HEK293 (cell line): ENCODE data around the gene OR6V1.

Source experiments
- CTCF ChIA-PET: fragments of 350-600 bp; formaldehyde crosslinking; extraction: SDS; loops from one replicate; lab custom pipeline; 2021; ENCODE audit warnings: antibody characterized with exemption; lab: Yijun Ruan, JAX
- POLR2A ChIA-PET: fragments of 300-600 bp; formaldehyde crosslinking; extraction: SDS; loops from one replicate; lab custom pipeline; 2020; ENCODE audit warnings: antibody characterized with exemption, inconsistent platforms; lab: Yijun Ruan, JAX
- H3K27ac ChIP-seq: fragments of 200-500 bp; sonication (Bioruptor generic); 2 replicates; pipeline ENCODE4 v1.5.1; 2014; ENCODE audit warnings: low read depth, low read length, control low read depth, inconsistent platforms; ENCODE audit errors: extremely low read depth
- H3K36me3 ChIP-seq, 2 experiments: fragments of 200-500 bp in 1 of 2; sonication (Bioruptor generic) in 1 of 2; 1 replicate in 1 of 2; 2 replicates in 1 of 2; pipeline ENCODE4 v1.5.1; 2014 to 2017; ENCODE audit warnings: inconsistent platforms in 2 of 2, low read length in 2 of 2; ENCODE audit not compliant: control insufficient read depth in 2 of 2, insufficient read depth in 1 of 2
- H3K4me1 ChIP-seq: fragments of 200-500 bp; sonication (Bioruptor generic); 2 replicates; pipeline ENCODE4 v1.5.1; 2014; ENCODE audit warnings: mild to moderate bottlenecking, low read length, inconsistent platforms; ENCODE audit not compliant: control insufficient read depth, insufficient read depth
- H3K4me3 ChIP-seq: 2 replicates; pipeline ENCODE4 v1.5.1; 2011; ENCODE audit warnings: low read depth, mild to moderate bottlenecking, control low read depth, low read length, moderate library complexity
- H3K9me3 ChIP-seq: fragments of 200-500 bp; sonication (Bioruptor generic); 2 replicates; pipeline ENCODE4 v1.5.1; 2014; ENCODE audit warnings: low read depth, low read length, inconsistent platforms; ENCODE audit not compliant: control insufficient read depth, insufficient read depth
- BCL11A ChIP-seq: fragments of 450-650 bp; formaldehyde crosslinking; IDR thresholded peaks from 2 replicates; pipeline ENCODE4 v1.5.1; 2016; ENCODE audit warnings: low read depth, missing biosample characterization, missing genetic modification characterization
- GLIS1 ChIP-seq: fragments of 450-650 bp; formaldehyde crosslinking; IDR thresholded peaks from 2 replicates; pipeline ENCODE4 v1.5.1; 2016; ENCODE audit warnings: missing biosample characterization, missing genetic modification characterization
- HOXD13 ChIP-seq: sonication (generic); formaldehyde crosslinking; IDR thresholded peaks from 2 replicates; pipeline ENCODE4 v1.8.0; 2022; ENCODE audit warnings: missing genetic modification reagents, borderline replicate concordance
- KLF10 ChIP-seq: fragments of 450-650 bp; IDR thresholded peaks from 2 replicates; pipeline ENCODE4 v1.5.1; 2018; ENCODE audit warnings: missing biosample characterization, mild to moderate bottlenecking, missing genetic modification characterization
- KLF16 ChIP-seq: fragments of 450-650 bp; formaldehyde crosslinking; IDR thresholded peaks from 2 replicates; pipeline ENCODE4 v1.5.1; 2017; ENCODE audit warnings: missing biosample characterization, missing genetic modification characterization
- PRDM4 ChIP-seq: fragments of 450-650 bp; formaldehyde crosslinking; IDR thresholded peaks from 2 replicates; pipeline ENCODE4 v1.5.1; 2017; ENCODE audit warnings: missing biosample characterization, missing genetic modification characterization
- YY2 ChIP-seq: fragments of 450-650 bp; formaldehyde crosslinking; IDR thresholded peaks from 2 replicates; pipeline ENCODE4 v1.5.1; 2016; ENCODE audit warnings: missing biosample characterization, missing genetic modification characterization
- ZBTB1 ChIP-seq: fragments of 450-650 bp; formaldehyde crosslinking; IDR thresholded peaks from 2 replicates; pipeline ENCODE4 v1.5.1; 2016; ENCODE audit warnings: missing biosample characterization, missing genetic modification characterization
- ZBTB44 ChIP-seq: fragments of 450-650 bp; IDR thresholded peaks from 2 replicates; pipeline ENCODE4 v1.5.1; 2018; ENCODE audit warnings: missing biosample characterization, mild to moderate bottlenecking, missing genetic modification characterization
- ZEB2 ChIP-seq: fragments of 450-650 bp; formaldehyde crosslinking; IDR thresholded peaks from 2 replicates; pipeline ENCODE4 v1.5.1; 2016; ENCODE audit warnings: missing biosample characterization, missing genetic modification characterization
- ZFHX2 ChIP-seq: fragments of 450-650 bp; formaldehyde crosslinking; conservative IDR thresholded peaks from 2 replicates; pipeline ENCODE4 v1.5.1; 2016; ENCODE audit warnings: missing biosample characterization, missing genetic modification characterization
- ZNF138 ChIP-seq: fragments of 450-650 bp; formaldehyde crosslinking; IDR thresholded peaks from 2 replicates; pipeline ENCODE4 v1.5.1; 2016; ENCODE audit warnings: missing biosample characterization, missing genetic modification characterization, borderline replicate concordance
- ZNF174 ChIP-seq: fragments of 450-650 bp; formaldehyde crosslinking; IDR thresholded peaks from 2 replicates; pipeline ENCODE4 v1.5.0; 2017; ENCODE audit warnings: missing biosample characterization, mild to moderate bottlenecking, missing genetic modification characterization
- ZNF18 ChIP-seq: fragments of 450-650 bp; formaldehyde crosslinking; IDR thresholded peaks from 2 replicates; pipeline ENCODE4 v1.5.1; 2016; ENCODE audit warnings: missing biosample characterization, missing genetic modification characterization
- ZNF202 ChIP-seq: fragments of 450-650 bp; formaldehyde crosslinking; IDR thresholded peaks from 2 replicates; pipeline ENCODE4 v1.5.1; 2016; ENCODE audit warnings: missing biosample characterization, missing genetic modification characterization, borderline replicate concordance
- ZNF214 ChIP-seq: fragments of 450-650 bp; formaldehyde crosslinking; IDR thresholded peaks from 2 replicates; pipeline ENCODE4 v1.5.1; 2017; ENCODE audit warnings: missing biosample characterization, mild to moderate bottlenecking, missing genetic modification characterization, borderline replicate concordance
- ZNF239 ChIP-seq: fragments of 450-650 bp; formaldehyde crosslinking; IDR thresholded peaks from 2 replicates; pipeline ENCODE4 v1.5.1; 2016; ENCODE audit warnings: missing biosample characterization, missing genetic modification characterization
- ZNF26 ChIP-seq: fragments of 450-650 bp; formaldehyde crosslinking; IDR thresholded peaks from 2 replicates; pipeline ENCODE4 v1.5.1; 2016; ENCODE audit warnings: missing biosample characterization, missing genetic modification characterization
- ZNF274 ChIP-seq, 2 experiments: fragments of 200-500 bp in 1 of 2; fragments of 450-650 bp in 1 of 2; sonication (Bioruptor generic) in 1 of 2; formaldehyde crosslinking in 1 of 2; IDR thresholded peaks; 2 replicates each; pipeline versions ENCODE4 v1.5.1 to v1.6.1; 2014 to 2016; ENCODE audit warnings: borderline replicate concordance in 1 of 2, inconsistent platforms in 1 of 2, low read length in 1 of 2, missing biosample characterization in 1 of 2, missing genetic modification characterization in 1 of 2
- ZNF404 ChIP-seq: fragments of 450-650 bp; formaldehyde crosslinking; IDR thresholded peaks from 2 replicates; pipeline ENCODE4 v1.5.1; 2017; ENCODE audit warnings: missing biosample characterization, missing genetic modification characterization
- ZNF548 ChIP-seq: fragments of 450-650 bp; formaldehyde crosslinking; IDR thresholded peaks from 2 replicates; pipeline ENCODE4 v1.5.1; 2016; ENCODE audit warnings: missing biosample characterization, missing genetic modification characterization
- ZNF585B ChIP-seq: fragments of 450-650 bp; formaldehyde crosslinking; IDR thresholded peaks from 2 replicates; pipeline ENCODE4 v1.5.1; 2016; ENCODE audit warnings: missing biosample characterization, missing genetic modification characterization
- ZNF626 ChIP-seq: fragments of 450-650 bp; sonication (Bioruptor Pico); formaldehyde crosslinking; IDR thresholded peaks from 2 replicates; pipeline ENCODE4 v1.5.1; 2018; ENCODE audit warnings: missing biosample characterization, missing genetic modification characterization, inconsistent platforms
- ZNF792 ChIP-seq: fragments of 450-650 bp; formaldehyde crosslinking; IDR thresholded peaks from 2 replicates; pipeline ENCODE4 v1.5.1; 2016; ENCODE audit warnings: missing biosample characterization, missing genetic modification characterization
- ZSCAN5A ChIP-seq: fragments of 450-650 bp; formaldehyde crosslinking; IDR thresholded peaks from 2 replicates; pipeline ENCODE4 v1.5.1; 2016; ENCODE audit warnings: missing biosample characterization, missing genetic modification characterization

OR6V1 gene

GRCh38 chr7:143015926-143016490 is 36.1 kb upstream of the OR6V1 start:
- TF ChIP-seq ZNF239 (no peak), ZNF174 (no peak), ZFHX2 (tag by site-specific recombination) (no peak), ZBTB1 (tag by site-specific recombination) (no peak), ZNF138 (tag by site-specific recombination) (no peak), ZNF548 (tag by site-specific recombination) (no peak), ZNF214 (no peak), ZSCAN5A (tag by site-specific recombination) (no peak), ZNF792 (tag by site-specific recombination) (no peak)
- POLR2A ChIA-PET: no interaction called here
- H3K4me3 ChIP-seq: no peak overlapping the region
- CTCF ChIA-PET: interaction anchor here (0.7 to 2.9 kb wide), 5 partner anchors 13 to 224 kb away, joined by 3 to 25 read pairs (median 3); no protein-coding TSS in a partner anchor
- no peaks in the 10 kb centered on the region for H3K36me3 ChIP-seq
- no peak overlapping the region for H3K27ac ChIP-seq
- H3K9me3 ChIP-seq: no peaks in the 10 kb centered on the region
- no peaks in the 10 kb centered on the region for H3K4me1 ChIP-seq

GRCh38 chr7:143016996-143017395 is 35.1 kb upstream of the OR6V1 start:
- Histone ChIP-seq H3K36me3 (no peaks in the 10 kb centered on the region), H3K4me1 (no peaks in the 10 kb centered on the region), H3K27ac (no peak overlapping the region), H3K4me3 (no peak overlapping the region), H3K9me3 (no peaks in the 10 kb centered on the region)
- ChIA-PET POLR2A (no interaction called here), CTCF (interaction anchor here (0.6 to 2.9 kb wide), 4 partner anchors 14 to 223 kb away, joined by 3 to 25 read pairs (median 6); no protein-coding TSS in a partner anchor)
- TF ChIP-seq PRDM4 (tag by site-specific recombination): no peak
- no peak for TF ChIP-seq ZNF404 (tag by site-specific recombination)
- TF ChIP-seq ZNF18 (tag by site-specific recombination): no peak
- TF ChIP-seq ZNF585B: no peak
- TF ChIP-seq ZEB2 (tag by site-specific recombination): no peak
- TF ChIP-seq ZNF626 (tag by site-specific recombination): no peak
- no peak for TF ChIP-seq ZNF274 (IDR thresholded peaks at IDR 0.05; ENCODE audit: low read length)
- TF ChIP-seq ZNF274 (tag by site-specific recombination; IDR thresholded peaks at IDR 0.05; ENCODE audit: borderline replicate concordance): no peak
- TF ChIP-seq BCL11A (tag by site-specific recombination): no peak
- no peak for TF ChIP-seq GLIS1 (tag by site-specific recombination)
- TF ChIP-seq HOXD13: no peak
- TF ChIP-seq ZNF202 (tag by site-specific recombination): no peak
- no peak for TF ChIP-seq ZNF548 (tag by site-specific recombination)
- TF ChIP-seq ZNF26 (tag by site-specific recombination): no peak
- TF ChIP-seq ZSCAN5A (tag by site-specific recombination): no peak
- TF ChIP-seq KLF10 (tag by site-specific recombination): no peak
- TF ChIP-seq ZBTB44 (tag by site-specific recombination): no peak
- no peak for TF ChIP-seq KLF16 (tag by site-specific recombination)
- TF ChIP-seq YY2: no peak
